Measurements from ENCODE around the gene ZNF500.
"Not testable (repeated sequence)": the region's sequence is repeated elsewhere in the genome, so short reads cannot be mapped to it uniquely, and the experiment has no call there.

ZNF500 gene

DNA sequence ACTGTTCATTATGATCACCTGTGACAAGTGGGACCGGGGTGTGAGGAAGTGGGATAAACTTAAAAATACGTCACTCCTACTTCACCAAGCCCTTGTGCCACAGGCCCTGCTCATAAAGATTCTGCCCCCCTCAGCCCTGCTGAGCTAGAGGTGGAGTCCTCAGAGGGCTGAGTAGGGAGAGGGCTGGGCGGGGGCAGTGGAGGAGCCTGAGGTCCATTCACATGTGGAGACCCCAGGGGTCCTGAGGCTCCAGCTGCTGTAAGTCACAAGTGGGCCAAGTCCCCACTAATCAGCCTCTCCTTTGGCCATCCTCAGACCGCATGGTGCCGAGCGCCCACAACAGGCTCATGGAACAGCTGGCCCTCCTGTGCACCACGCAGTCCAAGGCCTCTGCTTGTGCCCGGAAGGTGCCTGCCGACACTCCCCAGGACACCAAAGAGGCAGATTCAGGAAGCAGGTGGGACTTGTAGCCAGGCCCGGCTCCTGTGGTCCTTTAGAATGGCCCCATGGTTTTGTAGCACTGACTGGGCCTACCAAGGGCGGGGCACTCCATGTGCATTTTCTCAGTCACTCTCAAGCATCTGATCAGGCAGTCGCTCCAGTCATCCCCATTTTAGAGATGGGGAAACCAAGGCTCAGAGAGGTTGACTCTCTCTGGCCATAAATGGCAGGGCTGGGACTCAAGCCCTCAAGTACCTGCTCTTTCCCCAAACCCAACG is 22.2 kb downstream of the ZNF500 start:
- DNase-seq (ENCODE audit: low spot score): no peak

DNA sequence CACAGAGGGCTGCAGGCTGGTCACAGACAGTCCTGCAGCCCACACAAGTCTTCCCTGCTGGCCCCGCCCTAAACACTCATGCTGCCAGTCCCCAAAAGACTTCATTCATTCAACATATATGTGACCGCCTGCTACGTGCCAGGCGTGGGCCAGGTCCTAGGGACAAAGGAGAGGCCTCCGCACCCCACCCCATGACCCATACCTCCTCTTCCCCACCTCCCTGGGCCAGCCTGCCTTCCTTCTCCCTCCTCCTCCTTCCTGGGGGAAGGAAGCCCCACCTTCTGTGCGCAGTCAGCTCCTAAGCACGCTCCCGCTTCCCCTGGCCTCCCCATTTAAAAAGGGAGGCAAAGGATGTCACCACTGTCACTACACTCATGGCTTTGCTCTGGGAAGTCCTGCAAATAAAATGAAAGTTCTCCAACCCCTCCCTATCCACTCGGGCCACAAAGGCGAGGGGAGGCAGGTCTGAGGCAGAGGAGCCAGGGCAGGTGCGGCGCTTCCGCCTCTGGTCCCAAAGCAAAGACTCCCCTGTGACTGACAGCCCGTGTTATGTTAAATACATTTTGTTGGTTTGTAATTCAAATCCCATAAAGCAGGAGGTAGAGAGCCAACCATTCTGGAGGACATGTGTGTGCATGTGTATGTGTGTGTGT is 23.6 kb downstream of the ZNF500 start:
- DNase-seq (ENCODE audit: low spot score): no peak

DNA sequence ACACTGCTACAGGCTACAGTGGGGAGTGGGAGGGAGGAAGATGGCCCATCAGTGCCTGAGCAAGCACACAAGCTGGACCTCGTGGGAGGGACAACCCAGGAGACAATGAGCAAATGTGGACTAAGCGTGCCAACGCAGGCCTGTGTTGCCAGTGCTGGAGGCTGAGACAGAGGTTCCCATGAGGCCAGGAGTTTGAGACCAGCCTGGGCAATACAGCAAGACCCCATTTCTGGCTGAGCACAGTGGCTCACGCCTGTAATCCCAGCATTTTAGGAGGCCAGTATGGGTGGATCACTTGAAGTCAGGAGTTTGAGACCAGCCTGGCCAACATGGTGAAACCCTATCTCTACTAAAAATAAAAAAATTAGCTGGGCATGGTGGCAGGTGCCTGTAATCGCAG is 28.6 kb downstream of the ZNF500 start:
- DNase-seq (ENCODE audit: low spot score): not testable (repeated sequence)

DNA sequence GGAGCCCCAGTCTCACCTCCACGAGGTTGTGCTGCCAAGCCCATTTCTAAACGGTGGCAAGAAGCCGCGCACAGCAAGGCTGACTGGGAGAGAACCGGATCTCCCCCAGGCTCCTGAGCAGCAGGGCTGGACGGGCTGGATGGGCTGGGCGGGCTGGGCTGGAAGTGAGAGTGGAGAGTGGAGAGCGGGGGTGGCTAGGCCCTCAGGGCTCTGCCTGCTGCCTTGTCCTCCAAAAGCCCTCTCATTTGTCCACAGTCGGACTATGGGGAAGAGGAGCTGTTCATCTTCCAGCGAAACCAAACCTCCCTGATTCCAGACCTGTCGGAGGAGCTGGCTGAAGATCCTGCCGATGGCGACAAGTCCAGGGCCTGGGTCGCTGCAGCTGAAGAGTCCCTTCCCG is 29.4 kb downstream of the ZNF500 start:
- DNase-seq (ENCODE audit: low spot score): no peak

DNA sequence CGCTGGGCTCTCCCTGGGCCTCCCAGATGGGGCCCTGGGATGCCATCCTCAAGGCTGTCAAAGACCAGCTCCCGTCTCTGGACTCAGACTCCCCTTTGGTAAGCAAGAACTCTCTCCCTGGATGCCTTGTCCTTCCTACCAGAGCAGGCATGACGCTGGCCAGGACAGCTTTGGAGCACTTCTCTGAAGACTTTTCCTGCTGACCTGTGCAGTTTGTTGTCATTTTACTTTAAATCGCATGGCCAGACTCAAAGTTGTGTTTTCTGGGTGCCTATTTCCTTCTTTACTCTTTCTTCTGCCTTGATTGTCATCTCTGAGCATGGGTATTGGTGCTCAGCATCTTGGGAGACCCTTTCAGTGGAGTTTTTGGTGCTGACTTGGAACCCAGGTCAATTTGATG is 30.4 kb downstream of the ZNF500 start:
- DNase-seq (ENCODE audit: low spot score): no peak

DNA sequence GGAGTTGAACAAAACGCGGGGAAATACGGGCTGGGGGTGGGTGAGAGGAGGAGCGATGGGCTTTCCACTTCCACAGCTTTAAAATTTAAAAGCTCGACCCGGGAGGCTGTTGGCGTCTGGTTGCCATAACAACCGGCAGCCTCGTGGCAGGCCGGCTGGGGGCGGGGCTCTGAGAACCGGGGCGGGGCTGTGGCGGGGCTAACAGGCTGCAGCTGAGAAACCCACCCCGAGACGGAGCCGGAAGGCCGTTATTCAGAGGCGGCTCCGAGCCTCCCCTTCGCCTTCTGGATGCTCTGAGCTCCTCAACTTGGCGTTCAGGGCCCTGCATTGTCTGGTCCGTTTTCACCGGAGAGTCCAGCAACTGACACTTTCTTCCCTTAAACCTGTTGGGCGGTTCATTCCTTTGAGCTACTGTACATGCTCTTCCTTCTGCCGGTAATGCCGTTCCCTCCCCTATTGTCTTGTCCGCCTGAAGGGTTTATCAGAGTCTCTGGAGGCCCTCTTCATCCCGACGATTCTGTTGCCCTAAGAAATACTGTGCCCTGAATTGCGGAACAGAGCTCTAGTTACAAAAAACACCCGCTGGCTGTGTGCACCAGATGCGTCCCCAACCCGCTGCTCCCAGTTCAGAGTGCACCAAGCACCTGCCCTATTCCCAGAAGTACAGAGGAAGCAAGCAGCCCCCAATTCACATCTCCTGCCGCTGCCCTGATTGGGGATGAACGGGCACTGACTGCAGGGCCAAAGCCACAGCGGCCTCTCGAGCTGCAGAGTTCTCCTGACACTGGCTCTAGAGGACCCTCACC is 32.0 kb downstream of the ZNF500 start:
- peak; percentile 94 for DNase-seq (ENCODE audit: low spot score)

DNA sequence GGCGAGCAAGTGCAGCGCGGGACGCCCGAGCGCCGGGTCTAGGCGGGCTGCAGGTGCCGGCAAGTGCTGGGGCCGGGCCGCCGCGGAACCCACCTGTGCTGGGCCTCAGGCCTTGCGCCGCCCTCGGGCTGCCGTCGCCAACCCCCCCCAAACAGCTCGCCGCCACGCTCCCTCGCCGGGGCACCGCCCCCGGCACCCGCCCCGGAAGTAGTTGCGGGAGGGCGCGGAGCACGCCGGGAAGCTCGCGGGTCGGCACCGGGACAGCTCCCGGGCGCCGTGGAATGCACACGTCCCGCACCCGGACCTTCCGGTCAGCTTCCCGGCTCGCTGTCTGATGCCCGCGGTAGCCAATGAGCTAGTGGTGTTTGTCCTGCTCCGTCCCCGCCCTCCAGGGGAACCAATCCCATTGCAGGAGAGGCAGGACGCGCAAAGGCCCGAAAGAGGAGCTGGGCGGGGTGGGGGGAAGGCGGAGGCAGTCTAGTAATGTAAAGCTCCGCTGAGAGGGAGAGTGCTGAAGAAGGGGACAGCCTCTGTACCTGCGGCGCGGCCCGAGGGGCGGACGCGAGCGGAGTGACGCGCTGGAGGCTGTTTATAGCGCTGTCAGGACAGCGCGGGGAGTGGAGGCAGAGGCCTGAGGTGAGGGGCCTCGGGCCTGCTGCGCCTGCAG is 32.8 kb downstream of the ZNF500 start, which contains the start of the genes ANKS3 and DNAAF8:
Gene ANKS3, minus strand, starts transcription at position 209 of the 667 bp plus-strand sequence. CDS start 4,122 bp downstream, outside the sequence.
Gene DNAAF8, plus strand, starts transcription at position 475 of the 667 bp plus-strand sequence. CDS start 1,978 bp downstream, outside the sequence.
- peak; percentile 73 for DNase-seq (ENCODE audit: low spot score)

DNA sequence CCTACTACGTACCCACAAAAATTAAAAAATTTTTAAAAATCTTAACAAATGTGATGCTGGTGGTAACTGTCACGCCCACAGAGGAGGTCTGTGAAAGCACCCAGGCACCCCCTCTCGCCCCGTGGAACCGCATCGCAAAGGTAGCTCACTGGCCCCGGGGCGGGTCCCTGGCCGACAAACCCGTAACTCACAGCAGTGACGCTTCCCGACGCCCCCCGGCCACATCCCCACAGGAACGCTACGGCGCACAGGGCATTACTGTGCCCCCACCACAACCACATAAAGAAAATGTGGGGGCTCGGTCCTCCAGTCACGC is 33.3 kb downstream of the ZNF500 start:
- DNase-seq (ENCODE audit: low spot score): peak; percentile 2

DNA sequence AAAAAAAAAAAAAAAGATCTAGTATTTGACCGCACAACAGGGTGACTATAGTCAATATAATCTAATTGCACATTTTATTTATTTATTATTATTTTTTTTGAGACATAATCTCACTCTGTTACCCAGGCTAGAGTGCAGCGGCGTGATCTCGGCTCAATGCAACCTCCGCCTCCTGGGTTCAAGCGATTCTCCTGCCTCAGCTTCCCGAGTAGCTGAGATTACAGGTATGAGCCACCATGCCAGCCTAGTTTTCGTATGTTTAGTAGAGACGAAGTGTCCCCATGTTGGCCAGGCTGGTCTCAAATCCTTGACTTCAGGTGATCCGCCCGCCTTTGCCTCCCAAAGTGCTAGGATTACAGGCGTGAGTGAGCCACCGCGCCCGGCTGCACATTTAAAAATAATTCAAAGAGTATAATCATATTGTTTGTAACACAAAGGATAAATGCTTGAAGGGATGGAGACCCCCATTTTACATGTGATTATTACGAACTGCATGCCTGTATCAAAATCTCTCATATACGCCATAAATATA is 33.7 kb downstream of the ZNF500 start:
- no peak for DNase-seq (ENCODE audit: low spot score)

DNA sequence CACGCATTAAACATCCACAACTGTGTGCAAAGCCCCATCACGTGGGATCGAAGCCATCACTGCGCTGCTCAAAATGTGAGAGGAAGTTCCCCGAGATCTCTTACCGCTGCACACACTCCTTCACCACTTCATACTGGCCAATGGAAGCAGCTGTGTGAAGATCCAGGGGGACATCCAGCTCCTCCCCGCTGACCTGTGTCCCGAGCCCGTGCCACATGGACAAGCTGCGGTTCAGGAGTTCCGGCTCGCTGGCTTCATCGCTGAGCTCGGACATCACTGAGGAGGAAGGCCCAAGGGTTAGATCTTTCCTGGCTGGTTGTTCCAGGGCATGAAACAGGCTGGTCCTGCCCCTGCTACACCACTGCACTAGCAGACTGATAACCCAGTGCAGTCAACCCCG is 37.1 kb downstream of the ZNF500 start:
- no peak for DNase-seq (ENCODE audit: low spot score)

DNA sequence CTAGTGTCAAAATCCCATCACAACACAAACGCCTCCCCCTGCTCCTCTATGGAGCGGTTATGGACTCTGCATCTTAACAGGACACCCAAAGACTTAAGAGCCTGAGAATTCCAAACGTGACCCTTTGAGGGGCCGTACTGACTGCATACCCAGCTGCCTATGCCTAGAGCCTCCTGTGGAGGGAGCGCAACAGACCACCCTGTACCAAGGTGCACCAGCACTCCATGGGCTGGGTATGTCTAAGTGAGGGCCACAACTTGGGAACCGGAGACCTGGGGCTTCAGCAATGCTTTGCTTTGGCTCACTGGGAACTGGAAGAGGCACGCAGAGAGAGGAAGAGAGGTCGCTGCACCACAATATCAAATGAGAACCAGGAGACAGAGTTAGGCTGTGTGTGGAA is 38.3 kb downstream of the ZNF500 start:
- no peak for DNase-seq (ENCODE audit: low spot score)

DNA sequence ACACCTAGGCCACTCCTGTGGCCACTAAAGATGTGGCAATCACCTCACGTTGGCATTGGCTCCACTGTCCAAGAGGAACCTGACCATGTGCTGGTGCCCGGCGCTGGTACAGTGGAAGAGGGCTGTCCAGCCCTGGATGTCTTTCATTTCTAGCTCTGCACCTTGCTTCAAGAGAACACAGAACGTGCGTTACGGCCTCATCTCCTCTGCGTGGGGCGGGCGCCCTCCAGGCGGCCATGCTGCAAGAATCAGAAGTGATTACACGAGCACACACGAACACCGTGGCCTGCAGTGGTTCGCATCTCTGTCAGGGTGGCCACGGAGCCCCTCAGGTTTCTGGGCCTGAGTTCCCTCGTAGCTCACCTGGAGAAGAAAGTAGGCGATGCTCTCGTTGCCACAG is 40.3 kb downstream of the ZNF500 start:
- no peak for DNase-seq (ENCODE audit: low spot score)

DNA sequence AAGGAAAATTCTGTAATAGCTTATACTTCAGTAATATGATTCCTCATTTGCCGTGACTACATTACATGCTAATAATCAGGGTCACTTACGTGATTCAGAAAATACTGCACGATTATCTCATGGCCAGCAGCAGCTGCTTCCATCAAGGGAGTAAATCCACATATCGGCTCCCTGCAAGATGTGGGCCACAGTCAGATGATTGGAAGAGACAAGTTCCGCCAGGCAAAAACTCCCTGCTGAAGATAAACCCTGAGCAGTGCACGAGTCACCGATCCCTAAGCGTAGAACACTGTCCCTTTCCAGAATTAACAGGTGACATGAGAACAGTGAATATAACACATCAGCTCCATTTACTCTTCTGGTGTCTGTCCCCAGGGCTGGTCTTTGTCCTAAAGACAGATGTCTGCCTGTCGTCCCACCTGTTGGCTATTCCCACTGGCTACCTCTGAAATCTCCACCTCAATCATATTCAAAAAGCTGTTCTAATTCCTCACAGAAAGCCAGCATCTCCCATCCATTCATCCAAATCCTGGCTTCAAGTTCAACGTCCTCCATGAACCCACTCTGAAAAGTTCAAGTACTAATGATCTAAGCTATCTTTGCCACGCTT is 42.2 kb downstream of the ZNF500 start:
- no peak for DNase-seq (ENCODE audit: low spot score)

DNA sequence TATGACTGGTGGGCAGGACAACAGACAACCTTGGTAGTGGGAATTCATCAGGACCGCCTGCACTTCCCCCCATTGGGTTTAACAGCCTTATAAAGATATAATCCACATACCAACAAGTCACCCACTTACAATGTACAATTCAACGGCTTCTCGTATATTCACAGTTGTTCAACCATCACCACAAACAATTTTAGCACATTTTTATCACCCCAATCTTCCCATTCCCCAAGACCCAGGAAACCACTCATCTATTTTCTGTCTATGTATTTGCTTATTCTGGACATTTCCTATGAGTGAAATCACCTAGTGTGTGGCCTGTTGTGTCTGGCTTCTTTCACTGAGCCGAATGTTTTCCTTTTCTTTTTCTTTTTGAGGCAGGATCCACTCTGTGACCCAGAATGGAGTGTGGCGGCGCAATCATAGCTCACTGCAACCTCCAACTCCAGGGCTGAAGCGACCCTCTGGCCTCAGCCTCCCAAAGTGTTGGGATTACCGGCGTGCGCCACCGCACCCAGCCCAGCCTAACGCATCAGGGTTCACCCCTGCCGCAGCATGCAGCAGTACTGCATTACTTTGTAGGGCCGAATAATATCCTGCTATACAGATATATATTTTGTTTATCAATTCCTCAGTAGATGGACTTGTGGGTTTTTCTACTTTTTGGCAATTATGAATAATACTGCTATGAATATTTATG is 43.7 kb downstream of the ZNF500 start:
- DNase-seq (ENCODE audit: low spot score): no peak

DNA sequence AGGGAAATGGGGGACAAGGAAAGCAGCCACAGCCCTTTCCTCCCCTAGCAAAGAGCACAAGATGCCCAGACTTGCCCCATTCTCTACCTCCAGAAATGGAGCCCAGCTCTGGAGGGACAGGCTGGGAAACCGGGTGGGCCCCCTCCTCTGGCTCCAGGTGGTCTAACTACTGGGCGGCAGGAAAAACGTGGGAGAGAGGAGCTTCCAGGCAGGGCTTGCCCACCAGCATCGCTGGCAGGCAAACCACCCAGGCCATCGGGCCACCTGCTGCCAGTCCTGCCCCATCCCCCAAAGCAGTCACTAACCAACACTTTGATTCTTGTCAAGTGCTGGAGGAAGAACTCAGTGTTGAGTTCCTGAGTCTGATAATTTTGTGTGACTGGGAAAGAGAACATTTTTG is 48.5 kb downstream of the ZNF500 start:
- no peak for DNase-seq (ENCODE audit: low spot score)

DNA sequence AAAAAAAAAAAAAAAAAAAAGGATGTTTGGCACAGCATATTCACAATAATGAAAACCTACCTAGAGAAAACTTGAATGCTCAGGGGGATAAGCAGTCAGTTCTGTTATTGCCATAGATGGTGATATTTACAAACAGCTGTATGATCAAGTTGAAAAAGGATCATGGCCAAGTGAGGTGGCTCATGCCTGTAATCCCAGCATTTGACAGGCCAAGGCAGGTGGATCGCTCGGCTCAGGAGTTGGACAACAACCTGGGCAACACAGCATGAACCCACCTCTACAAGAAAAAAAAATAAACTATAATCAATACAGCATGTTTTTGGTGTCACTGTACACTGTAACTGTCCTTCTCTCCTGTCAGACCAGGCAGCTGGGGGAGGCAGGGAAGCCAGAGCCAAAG is 52.0 kb downstream of the ZNF500 start:
- DNase-seq (ENCODE audit: low spot score): no peak

DNA sequence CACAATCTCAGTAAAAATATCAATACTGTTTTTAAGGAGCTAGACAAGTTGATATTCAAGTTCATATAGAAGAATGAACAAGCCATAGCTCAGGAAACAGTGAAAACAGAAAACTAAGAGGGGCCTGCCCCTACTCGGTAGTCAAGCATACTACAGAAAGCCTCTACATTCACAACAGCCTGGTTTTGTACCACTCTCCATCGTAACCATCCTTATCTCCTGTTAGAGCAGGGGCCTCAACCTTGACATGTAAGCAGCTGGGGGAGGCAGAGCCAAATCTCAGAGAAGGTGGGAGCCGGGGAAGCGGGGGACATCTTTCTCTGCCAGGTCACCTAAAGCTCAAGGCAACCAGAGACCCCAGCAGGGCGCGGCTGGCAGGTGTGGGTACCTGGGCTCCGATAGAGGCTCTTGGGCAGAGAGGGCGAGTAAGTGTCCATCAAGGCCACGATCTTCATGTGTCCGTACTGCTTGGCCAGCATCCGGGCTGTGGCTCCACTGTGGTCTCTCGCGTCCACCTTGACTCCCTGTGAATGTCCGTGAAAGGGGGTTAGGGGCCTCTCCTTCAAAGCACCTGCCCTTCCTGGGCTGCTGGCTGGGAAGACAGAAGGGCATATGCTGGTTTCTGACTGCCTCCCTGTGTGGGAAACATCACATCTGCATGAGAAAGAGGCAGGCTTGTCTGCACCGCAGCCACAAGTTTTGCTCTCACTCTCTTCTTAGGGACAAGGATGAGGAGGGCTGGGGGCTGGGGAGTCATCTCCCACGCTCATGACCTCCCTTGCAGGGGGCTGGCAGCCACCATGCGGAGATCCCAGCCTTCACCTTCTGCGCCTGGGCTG is 53.1 kb downstream of the ZNF500 start:
- no peak for DNase-seq (ENCODE audit: low spot score)

DNA sequence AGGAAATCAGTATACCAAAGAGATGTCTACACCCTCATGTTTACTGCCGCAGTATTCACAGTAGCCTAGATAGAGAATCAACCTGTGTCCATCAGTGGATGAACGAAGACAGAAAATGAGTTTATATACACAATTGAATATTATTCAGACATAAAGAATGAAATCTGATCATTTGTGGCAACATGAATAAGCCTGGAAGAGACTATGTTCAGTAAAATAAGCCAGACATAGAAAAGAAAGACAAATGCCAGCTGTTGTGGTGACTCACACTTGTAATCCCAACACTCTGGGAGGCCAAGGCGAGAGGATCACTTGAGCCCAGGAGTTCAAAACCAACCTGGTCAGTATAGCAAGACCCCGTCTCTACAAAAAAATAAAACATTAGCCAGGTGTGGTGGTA is 57.5 kb downstream of the ZNF500 start:
- DNase-seq (ENCODE audit: low spot score): no peak

DNA sequence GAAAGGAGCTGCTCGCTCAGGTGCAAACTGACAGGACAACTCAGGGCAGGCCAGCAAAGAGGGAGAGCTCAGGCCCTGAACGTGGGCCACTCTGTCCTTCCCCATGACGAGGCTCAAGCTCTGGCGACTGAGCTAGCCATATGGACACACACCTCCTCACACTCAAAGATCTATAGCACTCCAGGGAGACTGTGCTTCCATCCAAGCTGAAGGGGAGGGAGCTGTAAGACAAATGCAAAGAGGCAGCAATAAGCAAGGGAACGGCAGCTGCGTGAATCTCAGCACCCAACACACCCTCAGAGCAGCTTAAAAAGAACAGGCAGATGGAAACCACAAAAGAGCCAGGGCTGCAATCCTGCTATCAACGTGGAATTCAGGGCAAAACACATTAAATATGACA is 60.1 kb downstream of the ZNF500 start:
- no peak for DNase-seq (ENCODE audit: low spot score)

DNA sequence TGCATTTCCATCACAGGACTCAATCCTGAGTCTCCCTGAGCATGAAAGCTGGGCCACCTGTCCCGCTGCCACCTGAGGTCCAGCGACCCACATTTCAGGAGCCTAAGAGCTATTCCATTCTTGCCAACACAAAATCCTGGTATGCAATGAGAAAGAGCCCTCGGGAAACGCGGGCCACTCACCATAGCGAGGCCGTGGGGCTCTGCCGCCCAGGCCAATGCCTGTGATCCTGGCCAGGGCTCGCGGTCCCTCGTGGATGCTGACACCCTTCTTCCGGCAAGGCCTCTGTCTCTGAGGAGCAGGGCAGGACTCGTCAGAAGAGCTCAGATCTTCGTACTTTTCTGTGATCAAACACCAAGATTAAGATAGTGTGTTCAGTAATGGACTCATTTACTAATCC is 62.0 kb downstream of the ZNF500 start:
- DNase-seq (ENCODE audit: low spot score): no peak

Data from CD4-positive, alpha-beta T cell treated with Interleukin-15 for 4 hours (primary cell).